Breast epithelium (tissue), 3 donors: ENCODE results near the gene PLXNA2.

ENCODE experiments used
- POLR2A ChIP-seq: fragments of 450-650 bp; IDR thresholded peaks from one replicate; pipeline ENCODE4 v1.6.1; 2016; ENCODE audit warnings: antibody characterized with exemption, mild to moderate bottlenecking, moderate library complexity
- POLR2AphosphoS5 ChIP-seq, 3 donors: sonication (generic); formaldehyde crosslinking; IDR thresholded peaks; one replicate each; pipeline ENCODE4 v1.6.1; 2017; ENCODE audit warnings: antibody characterized with exemption in 3 of 3
- TF ChIP-seq, protein P1 (sequence below), 3 donors: fragments of 450-650 bp; IDR thresholded peaks; one replicate each; pipeline ENCODE4 v1.5.1; 2016 to 2017; ENCODE audit warnings: antibody characterized with exemption in 3 of 3, mild to moderate bottlenecking in 3 of 3, moderate library complexity in 3 of 3

DNA sequence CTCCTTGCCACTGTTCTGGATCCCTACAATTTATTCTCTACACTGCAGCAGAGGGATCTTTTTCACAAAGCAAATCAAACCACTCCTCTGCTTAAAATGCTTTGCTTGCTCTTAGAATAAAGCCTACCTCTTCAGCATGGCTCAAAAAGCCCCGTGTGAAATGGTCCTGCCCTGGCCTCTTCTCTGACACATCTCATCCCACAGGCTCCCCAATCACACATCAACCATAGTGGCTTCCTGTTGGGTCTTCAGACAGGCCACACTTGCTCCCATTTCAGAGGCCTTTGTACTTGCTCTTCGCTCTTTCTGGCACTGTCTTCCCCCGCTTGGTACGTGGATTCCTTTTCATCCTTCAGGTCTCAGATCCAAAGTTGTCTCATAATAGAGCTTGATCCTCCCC lies 44.3 kb upstream of the PLXNA2 start:
- TF ChIP-seq, protein P1, sequence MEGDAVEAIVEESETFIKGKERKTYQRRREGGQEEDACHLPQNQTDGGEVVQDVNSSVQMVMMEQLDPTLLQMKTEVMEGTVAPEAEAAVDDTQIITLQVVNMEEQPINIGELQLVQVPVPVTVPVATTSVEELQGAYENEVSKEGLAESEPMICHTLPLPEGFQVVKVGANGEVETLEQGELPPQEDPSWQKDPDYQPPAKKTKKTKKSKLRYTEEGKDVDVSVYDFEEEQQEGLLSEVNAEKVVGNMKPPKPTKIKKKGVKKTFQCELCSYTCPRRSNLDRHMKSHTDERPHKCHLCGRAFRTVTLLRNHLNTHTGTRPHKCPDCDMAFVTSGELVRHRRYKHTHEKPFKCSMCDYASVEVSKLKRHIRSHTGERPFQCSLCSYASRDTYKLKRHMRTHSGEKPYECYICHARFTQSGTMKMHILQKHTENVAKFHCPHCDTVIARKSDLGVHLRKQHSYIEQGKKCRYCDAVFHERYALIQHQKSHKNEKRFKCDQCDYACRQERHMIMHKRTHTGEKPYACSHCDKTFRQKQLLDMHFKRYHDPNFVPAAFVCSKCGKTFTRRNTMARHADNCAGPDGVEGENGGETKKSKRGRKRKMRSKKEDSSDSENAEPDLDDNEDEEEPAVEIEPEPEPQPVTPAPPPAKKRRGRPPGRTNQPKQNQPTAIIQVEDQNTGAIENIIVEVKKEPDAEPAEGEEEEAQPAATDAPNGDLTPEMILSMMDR (IDR thresholded peaks at IDR 0.05), result no peak
- TF ChIP-seq POLR2AphosphoS5 (IDR thresholded peaks at IDR 0.05), result no peak
- TF ChIP-seq POLR2A, result no peak
